Liver (tissue), 3 donors: Measurements from ENCODE around the gene ABTB2.

Experiments
- CTCF ChIP-seq: fragments of 150-350 bp; IDR thresholded peaks from 2 replicates; pipeline ENCODE4 v1.5.1; 2017; ENCODE audit warnings: improper control_type of control experiment, low read depth, low read length; ENCODE audit not compliant: missing input control
- EGR1 ChIP-seq, 2 donors: IDR thresholded peaks; 2 replicates each; pipeline ENCODE4 v1.6.1; 2016 to 2018; ENCODE audit warnings: antibody characterized with exemption in 2 of 2, low read depth in 2 of 2
- FOXA2 ChIP-seq: IDR thresholded peaks from 2 replicates; pipeline ENCODE4 v1.6.1; 2016; ENCODE audit warnings: antibody characterized with exemption
- GABPA ChIP-seq, 2 donors: IDR thresholded peaks in 1 of 2; conservative IDR thresholded peaks in 1 of 2; 2 replicates each; pipeline ENCODE4 v1.6.1; 2016; ENCODE audit warnings: antibody characterized with exemption in 2 of 2, mild to moderate bottlenecking in 1 of 2, moderate library complexity in 1 of 2
- JUND ChIP-seq, 2 donors: IDR thresholded peaks; 2 replicates each; pipeline ENCODE4 v1.6.1; 2016; ENCODE audit warnings: antibody characterized with exemption in 2 of 2
- MAX ChIP-seq: IDR thresholded peaks from 2 replicates; pipeline ENCODE4 v1.6.1; 2016; ENCODE audit warnings: antibody characterized with exemption
- NR2F2 ChIP-seq: IDR thresholded peaks from 2 replicates; pipeline ENCODE4 v1.6.1; 2016; ENCODE audit warnings: antibody characterized with exemption
- RAD21 ChIP-seq, 2 donors: IDR thresholded peaks; 2 replicates each; pipeline ENCODE4 v1.6.1; 2016; ENCODE audit warnings: antibody characterized with exemption in 2 of 2, mild to moderate bottlenecking in 2 of 2
- SP1 ChIP-seq: IDR thresholded peaks from 2 replicates; pipeline ENCODE4 v1.6.1; 2018; ENCODE audit warnings: antibody characterized with exemption, mild to moderate bottlenecking
- TAF1 ChIP-seq: conservative IDR thresholded peaks from 2 replicates; pipeline ENCODE4 v1.6.1; 2016; ENCODE audit warnings: antibody characterized with exemption, mild to moderate bottlenecking
- YY1 ChIP-seq: IDR thresholded peaks from 2 replicates; pipeline ENCODE4 v1.6.1; 2016; ENCODE audit warnings: antibody characterized with exemption, mild to moderate bottlenecking
- TF ChIP-seq, protein P1 (sequence below): IDR thresholded peaks from 2 replicates; pipeline ENCODE4 v1.6.1; 2016; ENCODE audit warnings: antibody characterized with exemption
- donor health status: healthy.
- donor health status: healthy.

DNA sequence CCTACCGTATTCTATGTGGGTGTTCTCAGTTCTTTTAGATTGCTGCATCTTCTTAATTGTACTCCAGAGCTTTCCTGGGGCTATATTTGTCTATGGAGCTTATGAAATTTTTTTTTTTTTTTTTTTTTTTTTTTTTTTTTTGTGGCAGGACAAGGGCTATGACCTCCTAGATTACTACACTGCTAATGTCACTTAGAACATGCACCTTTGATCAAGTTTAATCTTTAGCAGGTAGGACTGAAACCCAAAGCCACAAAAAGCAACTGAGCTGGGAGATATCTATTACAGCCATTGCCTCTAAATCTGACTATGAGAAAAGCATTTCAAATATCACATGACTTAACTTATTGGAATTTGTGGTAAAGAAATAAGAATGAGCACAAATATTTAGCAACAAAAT lies 21.7 kb upstream of the ABTB2 start:
- TF ChIP-seq JUND (IDR thresholded peaks at IDR 0.05) (no peak), FOXA2 (no peak), MAX (no peak), YY1 (peak; percentile 16), CTCF (no peak), NR2F2 (peak; percentile 36), TAF1 (no peak), GABPA (IDR thresholded peaks at IDR 0.05 in 1 of 2, conservative IDR thresholded peaks at IDR 0.05 in 1 of 2) (no peak), EGR1 (IDR thresholded peaks at IDR 0.05; ENCODE audit: low read depth in 2 of 2) (no peak), SP1 (peak; percentile 55), RAD21 (IDR thresholded peaks at IDR 0.05) (peak; percentile 29 to 37)
- TF ChIP-seq, protein P1, sequence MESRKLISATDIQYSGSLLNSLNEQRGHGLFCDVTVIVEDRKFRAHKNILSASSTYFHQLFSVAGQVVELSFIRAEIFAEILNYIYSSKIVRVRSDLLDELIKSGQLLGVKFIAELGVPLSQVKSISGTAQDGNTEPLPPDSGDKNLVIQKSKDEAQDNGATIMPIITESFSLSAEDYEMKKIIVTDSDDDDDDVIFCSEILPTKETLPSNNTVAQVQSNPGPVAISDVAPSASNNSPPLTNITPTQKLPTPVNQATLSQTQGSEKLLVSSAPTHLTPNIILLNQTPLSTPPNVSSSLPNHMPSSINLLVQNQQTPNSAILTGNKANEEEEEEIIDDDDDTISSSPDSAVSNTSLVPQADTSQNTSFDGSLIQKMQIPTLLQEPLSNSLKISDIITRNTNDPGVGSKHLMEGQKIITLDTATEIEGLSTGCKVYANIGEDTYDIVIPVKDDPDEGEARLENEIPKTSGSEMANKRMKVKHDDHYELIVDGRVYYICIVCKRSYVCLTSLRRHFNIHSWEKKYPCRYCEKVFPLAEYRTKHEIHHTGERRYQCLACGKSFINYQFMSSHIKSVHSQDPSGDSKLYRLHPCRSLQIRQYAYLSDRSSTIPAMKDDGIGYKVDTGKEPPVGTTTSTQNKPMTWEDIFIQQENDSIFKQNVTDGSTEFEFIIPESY, result no peak
